Left cardiac atrium (tissue), 2 donors: Measurements from ENCODE around the gene AP1M2. TPM values are rescaled to one million over a fixed set of nuclear protein-coding genes. Genes with fewer than 3 reads are reported as not detected.

Experiments used
- microRNA-seq, 2 donors: library from miRNA; unstranded; fragments of <30 nt; microRNA quantifications; one replicate each; pipeline ENCODE4 v1.2.0, GENCODE V29; 2020
- total RNA-seq, 2 donors: library from RNA; stranded (reverse); fragmentation: NEBNext Ultra II Directional; extraction: Animal tissue kit (Norgen Biotek cat#: 25700); gene quantifications; one replicate each; pipeline ENCODE4 v1.2.1, GENCODE V29; 2021
- donor health status: DM: no; HTN: yes; CAD: no; lungs with severe emphysema.
- donor health status: DM: yes; HTN: yes; CAD: no.

Gene AP1M2
- total RNA-seq, 2 donors from 2014 or later, result 0.55 TPM; not detected in 1

Small RNAs within 50 kb of the gene (microRNA-seq; reads per million reads assigned to microRNA genes)
- 0 reads per million in 2 donors for gene MIR1238

Other genes with a start within 250 kb of the AP1M2 start
- 10 to 100 TPM; 23.4 to 25.3 TPM for gene ICAM3, start 247.7 kb downstream of the AP1M2 start, total RNA-seq
- gene TYK2, start 206.7 kb downstream of the AP1M2 start, total RNA-seq, result 10 to 100 TPM; 57.3 to 59.3 TPM
- 100 to 1,000 TPM; 130 to 156 TPM for gene CDC37, start 183.8 kb downstream of the AP1M2 start, total RNA-seq
- 10 to 100 TPM; 13.5 to 13.7 TPM for gene PDE4A, start 166.8 kb downstream of the AP1M2 start, total RNA-seq
- 10 to 100 TPM; 53.5 to 55.1 TPM for gene KEAP1, start 84.0 kb downstream of the AP1M2 start, total RNA-seq
- under 1 TPM; 0.21 to 0.29 TPM for gene S1PR5, start 69.9 kb downstream of the AP1M2 start, total RNA-seq
- 10 to 100 TPM; 41.6 to 50.2 TPM for gene ATG4D, start 43.4 kb downstream of the AP1M2 start, total RNA-seq
- gene KRI1, start 21.3 kb downstream of the AP1M2 start, total RNA-seq, result 10 to 100 TPM; 11.0 to 15.0 TPM
- gene CDKN2D, start 18.3 kb downstream of the AP1M2 start, total RNA-seq, result 1 to 10 TPM; 6.6 TPM
- 10 to 100 TPM; 83.9 to 97.3 TPM for gene SLC44A2, start 38.2 kb upstream of the AP1M2 start, total RNA-seq
- gene ILF3, start 67.0 kb upstream of the AP1M2 start, total RNA-seq, result 100 to 1,000 TPM; 108 to 144 TPM
- gene QTRT1, start 114.1 kb upstream of the AP1M2 start, total RNA-seq, result 10 to 100 TPM; 24.7 to 28.2 TPM
- 100 to 1,000 TPM; 125 to 186 TPM for gene DNM2, start 130.8 kb upstream of the AP1M2 start, total RNA-seq
- 10 to 100 TPM; 27.2 to 28.5 TPM for gene TMED1, start 248.9 kb upstream of the AP1M2 start, total RNA-seq